ENCODE measurements around the gene TTC17.
"Not testable (repeated sequence)": the region's sequence is repeated elsewhere in the genome, so short reads cannot be mapped to it uniquely, and the experiment has no call there.

The TTC17 gene

GRCh38 chr11:43358801-43359421 is at the start of gene TTC17:
Gene TTC17 (plus strand): TSS chr11:43358920. CDS start chr11:43358955, 35 bp downstream.
- peak; percentile 90 for DNase-seq (ENCODE audit: low read depth)

GRCh38 chr11:43311791-43312607 is 46.7 kb upstream of the TTC17 start, which contains the start of gene API5:
Gene API5 (plus strand): TSS chr11:43311996. CDS start chr11:43312128, 132 bp downstream.
- DNase-seq (ENCODE audit: low read depth): peak; percentile 89

- DNase-seq (ENCODE audit: low read depth): no peak
These were observed 42.8 kb upstream of the TTC17 start for GRCh38 chr11:43315966-43316365.

GRCh38 chr11:43316451-43316850 is 42.3 kb upstream of the TTC17 start:
- DNase-seq (ENCODE audit: low read depth): no peak

- no peak for DNase-seq (ENCODE audit: low read depth)
These were observed 30.7 kb upstream of the TTC17 start for GRCh38 chr11:43327987-43328386.

- DNase-seq (ENCODE audit: low read depth): no peak
These were observed 30.2 kb upstream of the TTC17 start for GRCh38 chr11:43328482-43328881.

- no peak for DNase-seq (ENCODE audit: low read depth)
These were observed 17.6 kb upstream of the TTC17 start for GRCh38 chr11:43341159-43341558.

GRCh38 chr11:43351426-43351825 is 7.3 kb upstream of the TTC17 start:
- not testable (repeated sequence) for DNase-seq (ENCODE audit: low read depth)

GRCh38 chr11:43354311-43354710 is 4.4 kb upstream of the TTC17 start:
- no peak for DNase-seq (ENCODE audit: low read depth)

GRCh38 chr11:43356336-43356735 is 2.4 kb upstream of the TTC17 start:
- DNase-seq (ENCODE audit: low read depth): no peak

GRCh38 chr11:43358279-43358800 is 380 bp upstream of the TTC17 start:
- no peak for DNase-seq (ENCODE audit: low read depth)

GRCh38 chr11:43359422-43359818 is 700 bp downstream of the TTC17 start:
- DNase-seq (ENCODE audit: low read depth): no peak

GRCh38 chr11:43360361-43361032 is 1.8 kb downstream of the TTC17 start:
- no peak for DNase-seq (ENCODE audit: low read depth)

GRCh38 chr11:43366677-43367076 is 8.0 kb downstream of the TTC17 start:
- DNase-seq (ENCODE audit: low read depth): no peak

- no peak for DNase-seq (ENCODE audit: low read depth)
These were observed 8.9 kb downstream of the TTC17 start for GRCh38 chr11:43367382-43368178.

- no peak for DNase-seq (ENCODE audit: low read depth)
These were observed 17.3 kb downstream of the TTC17 start for GRCh38 chr11:43376065-43376464.

GRCh38 chr11:43376594-43376993 is 17.9 kb downstream of the TTC17 start:
- no peak for DNase-seq (ENCODE audit: low read depth)

GRCh38 chr11:43377389-43377788 is 18.7 kb downstream of the TTC17 start:
- DNase-seq (ENCODE audit: low read depth): no peak

- no peak for DNase-seq (ENCODE audit: low read depth)
These were observed 20.2 kb downstream of the TTC17 start for GRCh38 chr11:43378897-43379296.

- DNase-seq (ENCODE audit: low read depth): no peak
These were observed 23.1 kb downstream of the TTC17 start for GRCh38 chr11:43381802-43382201.

GRCh38 chr11:43382614-43383013 is 23.9 kb downstream of the TTC17 start:
- DNase-seq (ENCODE audit: low read depth): no peak

- no peak for DNase-seq (ENCODE audit: low read depth)
These were observed 25.7 kb downstream of the TTC17 start for GRCh38 chr11:43384393-43384792.

All from stimulated activated CD8-positive, alpha-beta memory T cell treated with anti-CD3 and anti-CD28 coated beads, Interleukin-12 subunit alpha, Interleukin-12 subunit beta, amount 100 ng/mL, for 4 hours (primary cell).